Neuronal stem cell (in vitro differentiated cells): Measurements from ENCODE around the gene ZNF804B.

Experiments used
- DNase-seq: peaks from one replicate; pipeline ENCODE4 v3.0.0-alpha.2; 2013; ENCODE audit warnings: low spot score
- H2AFZ ChIP-seq: one replicate; pipeline ENCODE4 v1.6.1; 2013; ENCODE audit warnings: mild to moderate bottlenecking, low read length, inconsistent platforms
- H2AK5ac ChIP-seq: 2 replicates; pipeline ENCODE4 v1.6.1; 2013; ENCODE audit warnings: low read depth, mild to moderate bottlenecking, inconsistent platforms, low read length, moderate library complexity, mixed read lengths
- H2BK120ac ChIP-seq: 2 replicates; pipeline ENCODE4 v1.6.1; 2013; ENCODE audit warnings: low read depth, mild to moderate bottlenecking, inconsistent platforms, low read length, moderate library complexity, mixed read lengths
- H2BK12ac ChIP-seq: one replicate; pipeline ENCODE4 v1.6.1; 2013; ENCODE audit warnings: low read length, inconsistent platforms
- H2BK15ac ChIP-seq: 2 replicates; pipeline ENCODE4 v1.6.1; 2013; ENCODE audit warnings: mild to moderate bottlenecking, low read length, inconsistent platforms, mixed read lengths
- H2BK5ac ChIP-seq: one replicate; pipeline ENCODE4 v1.6.1; 2013; ENCODE audit warnings: inconsistent platforms, mild to moderate bottlenecking, low read length, moderate library complexity
- H3K14ac ChIP-seq: one replicate; pipeline ENCODE4 v1.6.1; 2013; ENCODE audit warnings: low read length, inconsistent platforms
- H3K18ac ChIP-seq: 2 replicates; pipeline ENCODE4 v1.6.1; 2013; ENCODE audit warnings: low read length, inconsistent platforms
- H3K23ac ChIP-seq: 2 replicates; pipeline ENCODE4 v1.6.1; 2013; ENCODE audit warnings: low read depth, mild to moderate bottlenecking, mixed read lengths, low read length, inconsistent platforms; ENCODE audit not compliant: poor library complexity
- H3K27ac ChIP-seq: replicated peaks from 3 replicates; pipeline ENCODE4 v1.5.1; 2013; ENCODE audit warnings: low read length, inconsistent platforms
- H3K27me3 ChIP-seq, 3 experiments: 2 replicates each; pipeline ENCODE4 v1.6.1; 2013; ENCODE audit warnings: low read length in 3 of 3, mild to moderate bottlenecking in 2 of 3, inconsistent platforms in 1 of 3, low read depth in 1 of 3, mixed read lengths in 1 of 3, moderate library complexity in 1 of 3; ENCODE audit not compliant: control insufficient read depth in 3 of 3, insufficient read depth in 3 of 3
- H3K36me3 ChIP-seq, 2 donors: replicated peaks in 1 of 2; 2 replicates each; pipeline ENCODE4 v1.6.1; 2013; ENCODE audit warnings: low read length in 2 of 2; ENCODE audit not compliant: control insufficient read depth in 2 of 2, insufficient read depth in 2 of 2
- H3K4ac ChIP-seq: 2 replicates; pipeline ENCODE4 v1.6.1; 2013; ENCODE audit warnings: inconsistent platforms, mild to moderate bottlenecking, low read length, moderate library complexity
- H3K4me1 ChIP-seq, 2 donors: 1 replicate in 1 of 2; 2 replicates in 1 of 2; pipeline ENCODE4 v1.6.1; 2013; ENCODE audit warnings: low read length in 2 of 2, low read depth in 1 of 2; ENCODE audit not compliant: control insufficient read depth in 2 of 2, insufficient read depth in 1 of 2
- H3K4me2 ChIP-seq: one replicate; pipeline ENCODE4 v1.6.1; 2013; ENCODE audit warnings: mild to moderate bottlenecking, low read length, inconsistent platforms; ENCODE audit not compliant: insufficient read depth, poor library complexity, severe bottlenecking
- H3K4me3 ChIP-seq, 2 donors: 2 replicates each; pipeline ENCODE4 v1.5.1; 2013; ENCODE audit warnings: low read length in 2 of 2, mild to moderate bottlenecking in 2 of 2, inconsistent platforms in 1 of 2, moderate library complexity in 1 of 2
- H3K79me1 ChIP-seq: one replicate; pipeline ENCODE4 v1.6.1; 2013; ENCODE audit warnings: low read depth, mild to moderate bottlenecking, inconsistent platforms, low read length, moderate library complexity
- H3K9ac ChIP-seq: one replicate; pipeline ENCODE4 v1.6.1; 2013; ENCODE audit warnings: mild to moderate bottlenecking, low read depth, low read length, inconsistent platforms; ENCODE audit not compliant: poor library complexity
- H3K9me3 ChIP-seq, 2 donors: replicated peaks in 1 of 2; 2 replicates each; pipeline versions ENCODE3 to v1.6.1; 2013; ENCODE audit warnings: low read length in 2 of 2, mild to moderate bottlenecking in 2 of 2, inconsistent platforms in 1 of 2, low read depth in 1 of 2, mixed read lengths in 1 of 2, moderate library complexity in 1 of 2; ENCODE audit not compliant: control insufficient read depth in 2 of 2, insufficient read depth in 1 of 2
- H4K8ac ChIP-seq: one replicate; pipeline ENCODE4 v1.6.1; 2013; ENCODE audit warnings: low read depth, mild to moderate bottlenecking, inconsistent platforms, low read length, moderate library complexity
- H4K91ac ChIP-seq: one replicate; pipeline ENCODE4 v1.6.1; 2013; ENCODE audit warnings: low read length, low read depth, mild to moderate bottlenecking, inconsistent platforms; ENCODE audit not compliant: poor library complexity
- WGBS, 2 donors: extraction: QIAGEN DNeasy Blood & Tissue Kit; methylation state at CpG; one replicate each; pipeline ENCODE4 v1.1.7; 2013; ENCODE audit warnings: missing lambda C conversion rate in 2 of 2, mixed read lengths in 1 of 2; ENCODE audit not compliant: insufficient read length in 2 of 2, insufficient replicate concordance in 1 of 2; ENCODE audit errors: extremely low coverage in 2 of 2; 5-methylcytosine and 5-hydroxymethylcytosine counted together

ZNF804B gene

GRCh38 chr7:89247207-89247606, 487.7 kb downstream of the ZNF804B start:
- Histone ChIP-seq H3K4me3 (peak overlapping the region in 1 of 2 donors; percentile 24), H4K8ac (no peak overlapping the region)

GRCh38 chr7:89259085-89259484, 499.6 kb downstream of the ZNF804B start:
- Histone ChIP-seq H3K27ac (no peak overlapping the region), H3K23ac (no peak overlapping the region), H3K14ac (no peak overlapping the region), H3K4ac (no peak overlapping the region), H4K8ac (no peak overlapping the region), H3K79me1 (no peaks in the 10 kb centered on the region), H3K9ac (no peak overlapping the region), H3K36me3 (no peaks in the 10 kb centered on the region), H3K27me3 (no peaks in the 10 kb centered on the region), H2BK5ac (no peak overlapping the region), H3K4me2 (no peak overlapping the region), H2BK12ac (no peak overlapping the region), H2BK15ac (no peak overlapping the region), H3K4me1 (no peaks in the 10 kb centered on the region), H4K91ac (no peak overlapping the region), H2BK120ac (no peak overlapping the region), H3K9me3 (no peaks in the 10 kb centered on the region), H3K4me3 (no peak overlapping the region), H3K18ac (no peak overlapping the region), H2AFZ (no peak overlapping the region), H2AK5ac (no peak overlapping the region)
- WGBS, 2 donors, result no CpG with 5 or more reads among the region's 2 CpGs
- no peak for DNase-seq

More at GRCh38 chr7:89247207-89247606, 487.7 kb downstream of the ZNF804B start:
- Histone ChIP-seq H2BK15ac (no peak overlapping the region), H3K18ac (no peak overlapping the region), H3K14ac (no peak overlapping the region), H2AK5ac (no peak overlapping the region), H2BK12ac (no peak overlapping the region), H3K79me1 (no peaks in the 10 kb centered on the region), H2BK5ac (no peak overlapping the region), H3K27ac (no peak overlapping the region), H3K9ac (no peak overlapping the region), H3K23ac (no peak overlapping the region), H3K4me2 (no peak overlapping the region), H3K9me3 (peaks cover 8 to 26% of the 10 kb centered on the region in 2 donors), H3K4me1 (no peaks in the 10 kb centered on the region), H2AFZ (no peak overlapping the region), H3K36me3 (no peaks in the 10 kb centered on the region), H2BK120ac (no peak overlapping the region), H4K91ac (no peak overlapping the region), H3K27me3 (no peaks in the 10 kb centered on the region), H3K4ac (no peak overlapping the region)
- DNase-seq, result no peak
- WGBS, 2 donors, result no CpG with 5 or more reads among the region's 3 CpGs

GRCh38 chr7:89264126-89264525, 504.6 kb downstream of the ZNF804B start:
- no peak overlapping the region for H2BK120ac ChIP-seq
- no peak for DNase-seq
- no peak overlapping the region for H3K9ac ChIP-seq
- H4K91ac ChIP-seq, result no peak overlapping the region
- no peak overlapping the region for H3K4me3 ChIP-seq
- no peaks in the 10 kb centered on the region for H3K79me1 ChIP-seq
- H2BK15ac ChIP-seq, result no peak overlapping the region
- H2BK5ac ChIP-seq, result no peak overlapping the region
- H3K18ac ChIP-seq, result no peak overlapping the region
- no peak overlapping the region for H4K8ac ChIP-seq
- H3K4me2 ChIP-seq, result no peak overlapping the region
- H3K27me3 ChIP-seq, result no peaks in the 10 kb centered on the region
- H3K9me3 ChIP-seq, result no peaks in the 10 kb centered on the region
- no peak overlapping the region for H2AK5ac ChIP-seq
- no peak overlapping the region for H2BK12ac ChIP-seq
- no peak overlapping the region for H3K4ac ChIP-seq
- H2AFZ ChIP-seq, result no peak overlapping the region
- no peaks in the 10 kb centered on the region for H3K36me3 ChIP-seq
- H3K4me1 ChIP-seq, result no peaks in the 10 kb centered on the region
- no peak overlapping the region for H3K14ac ChIP-seq
- WGBS, 2 donors, result no CpG with 5 or more reads among the region's 4 CpGs
- H3K23ac ChIP-seq, result no peak overlapping the region
- no peak overlapping the region for H3K27ac ChIP-seq

- Histone ChIP-seq H3K14ac (no peak overlapping the region), H3K18ac (no peak overlapping the region), H2BK120ac (no peak overlapping the region), H3K9me3 (no peaks in the 10 kb centered on the region), H2AK5ac (no peak overlapping the region), H2BK15ac (no peak overlapping the region), H2AFZ (no peak overlapping the region), H3K4ac (no peak overlapping the region), H3K79me1 (no peaks in the 10 kb centered on the region), H3K4me2 (no peak overlapping the region), H3K27me3 (no peaks in the 10 kb centered on the region), H4K91ac (no peak overlapping the region), H3K36me3 (no peaks in the 10 kb centered on the region), H3K27ac (no peak overlapping the region), H3K4me3 (no peak overlapping the region), H4K8ac (no peak overlapping the region), H3K9ac (no peak overlapping the region), H3K23ac (no peak overlapping the region), H2BK12ac (no peak overlapping the region), H3K4me1 (no peaks in the 10 kb centered on the region), H2BK5ac (no peak overlapping the region)
- WGBS, 2 donors, result 100% methylated on average over 1 of the region's 2 CpGs; no CpG with 5 or more reads in 1 of the 2 donors
- no peak for DNase-seq
These were observed 506.1 kb downstream of the ZNF804B start for GRCh38 chr7:89265631-89266030.
